HepG2 (cell line): Measurements from ENCODE around the gene PIGX. TPM values are rescaled to one million over a fixed set of nuclear protein-coding genes. Genes with fewer than 3 reads are reported as not detected.

Experiments
- ATAC-seq: fragments of 200-7000 bp; cut with Tn5 transposase; 3 replicates; pipeline ENCODE4 v1.9.1; 2020; ENCODE audit warnings: mild to moderate bottlenecking, moderate library complexity
- BruUV-seq: library from RNA; stranded (reverse); fragments of 400-500 nt; replicated peaks from 2 replicates; lab custom pipeline; 2021; lab: Mats Ljungman, UMichigan
- CTCF ChIA-PET: fragments of 300-600 bp; formaldehyde crosslinking; extraction: SDS; loops from one replicate; lab custom pipeline; 2021; ENCODE audit warnings: low total read pairs, inconsistent platforms, low intra/inter-chr PET ratio; lab: Yijun Ruan, JAX
- POLR2A ChIA-PET: fragments of 350-600 bp; sonication (Branson Sonifier 250); formaldehyde crosslinking; loops from one replicate; lab custom pipeline; 2020; ENCODE audit warnings: antibody characterized with exemption, inconsistent platforms; lab: Yijun Ruan, JAX
- DNase-seq: peaks from one replicate; pipeline ENCODE4 v3.0.0-alpha.2; 2015; ENCODE audit warnings: low spot score
- FAIRE-seq: peaks from 3 replicates; lab custom pipeline; 2011; peaks lifted over from hg19 to GRCh38; lab: Jason Lieb, UNC
- H2AFZ ChIP-seq: one replicate; pipeline ENCODE4 v1.6.1; 2011; ENCODE audit warnings: low read length, inconsistent platforms
- H3K27ac ChIP-seq: fragments of 300-600 bp; 3 replicates; pipeline ENCODE4 v1.8.0; 2011; ENCODE audit warnings: mixed run types, mild to moderate bottlenecking, mixed read lengths, low read length, inconsistent platforms; ENCODE audit not compliant: insufficient read depth; ENCODE audit errors: extremely low read length
- H3K27me3 ChIP-seq, 2 experiments: fragments of 200-600 bp in 1 of 2; 2 replicates in 1 of 2; 3 replicates in 1 of 2; pipeline versions ENCODE4 v1.6.0 to v1.8.0; 2011; ENCODE audit warnings: low read length in 2 of 2, mild to moderate bottlenecking in 2 of 2, moderate library complexity in 2 of 2, inconsistent platforms in 1 of 2; ENCODE audit not compliant: insufficient read depth in 2 of 2, control insufficient read depth in 1 of 2
- H3K36me3 ChIP-seq, 2 experiments: fragments of 200-600 bp in 1 of 2; replicated peaks in 1 of 2; 2 replicates in 1 of 2; 3 replicates in 1 of 2; pipeline versions ENCODE4 v1.5.1 to v1.8.0; 2011; ENCODE audit warnings: low read length in 2 of 2, inconsistent platforms in 1 of 2; ENCODE audit not compliant: insufficient read depth in 2 of 2, control insufficient read depth in 1 of 2
- H3K4me1 ChIP-seq: 2 replicates; pipeline ENCODE4 v1.5.1; 2012; ENCODE audit warnings: low read length, inconsistent platforms; ENCODE audit not compliant: insufficient read depth
- H3K4me2 ChIP-seq: 2 replicates; pipeline ENCODE4 v1.6.0; 2011; ENCODE audit warnings: low read depth, low read length, inconsistent platforms
- H3K4me3 ChIP-seq, 3 experiments: fragments of 200-600 bp in 1 of 3; sonication (generic), shearing (Covaris generic) in 1 of 3; replicated peaks in 1 of 3; 2 replicates each; pipeline ENCODE4 v1.5.1; 2011 to 2016; ENCODE audit warnings: low read length in 3 of 3, inconsistent platforms in 2 of 3, low read depth in 2 of 3, mild to moderate bottlenecking in 2 of 3, control low read depth in 1 of 3, mixed read lengths in 1 of 3; ENCODE audit not compliant: insufficient read depth in 1 of 3
- H3K79me2 ChIP-seq: one replicate; pipeline ENCODE4 v1.6.1; 2011; ENCODE audit warnings: low read length, inconsistent platforms; ENCODE audit not compliant: insufficient read depth
- H3K9ac ChIP-seq: 2 replicates; pipeline ENCODE4 v1.6.0; 2011; ENCODE audit warnings: mild to moderate bottlenecking, low read depth, low read length, inconsistent platforms; ENCODE audit not compliant: insufficient read depth
- H3K9me3 ChIP-seq: 2 replicates; pipeline ENCODE4 v1.5.1; 2012; ENCODE audit warnings: mild to moderate bottlenecking, low read length
- H4K20me1 ChIP-seq: 2 replicates; pipeline ENCODE4 v1.6.0; 2011; ENCODE audit warnings: inconsistent platforms, mild to moderate bottlenecking, low read length, moderate library complexity; ENCODE audit not compliant: insufficient read depth
- HHEX ChIP-seq: IDR thresholded peaks from 2 replicates; pipeline ENCODE4 v1.6.1; 2016; ENCODE audit warnings: control low read depth
- HMG20A ChIP-seq: IDR thresholded peaks from 2 replicates; pipeline ENCODE4 v1.6.1; 2016; ENCODE audit warnings: borderline replicate concordance
- SP5 ChIP-seq: IDR thresholded peaks from 2 replicates; pipeline ENCODE4 v1.6.1; 2016; ENCODE audit warnings: low read depth, borderline replicate concordance
- THRA ChIP-seq: sonication (generic); formaldehyde crosslinking; IDR thresholded peaks from 2 replicates; pipeline ENCODE4 v1.4.0; 2020; ENCODE audit warnings: missing genetic modification reagents, borderline replicate concordance
- ZBTB8A ChIP-seq: sonication (generic); formaldehyde crosslinking; IDR thresholded peaks from 2 replicates; pipeline ENCODE4 v1.4.0; 2020; ENCODE audit warnings: mild to moderate bottlenecking, low read depth, missing genetic modification reagents, borderline replicate concordance
- ZNF350 ChIP-seq: sonication (generic); formaldehyde crosslinking; IDR thresholded peaks from 2 replicates; pipeline ENCODE4 v1.4.0; 2020; ENCODE audit warnings: mild to moderate bottlenecking, low read depth, missing genetic modification reagents, borderline replicate concordance
- ZNF362 ChIP-seq: sonication (generic); formaldehyde crosslinking; IDR thresholded peaks from 2 replicates; pipeline ENCODE4 v1.4.0; 2020; ENCODE audit warnings: missing genetic modification reagents, mild to moderate bottlenecking, borderline replicate concordance
- ZNF766 ChIP-seq: sonication (generic); formaldehyde crosslinking; IDR thresholded peaks from 2 replicates; pipeline ENCODE4 v1.5.0; 2020; ENCODE audit warnings: missing genetic modification reagents, borderline replicate concordance
- WGBS: methylation state at CpG from one replicate; pipeline ENCODE4 v1.1.6; 2017; ENCODE audit warnings: low lambda C conversion rate; 5-methylcytosine and 5-hydroxymethylcytosine counted together
- in situ Hi-C: cut with HindIII; loops from 2 replicates; pipeline ENCODE4 v1.10.0; 2017; ENCODE audit warnings: low pct_unique_long_range_greater_than_20kb; ENCODE audit not compliant: extremely low pct_ligation_motif_present
- intact Hi-C: fragments of 100-400 bp; cut with micrococcal nuclease; formaldehyde crosslinking; loops from one replicate; pipeline ENCODE4 v1.10.0; 2022; ENCODE audit not compliant: unreplicated experiment
- polyA plus RNA-seq, 8 experiments: library from polyadenylated mRNA; depleted of rRNA in 3 of 8; stranded (reverse) in 7 of 8; unstranded in 1 of 8; fragments of >200 nt; fragmentation: Illumina TruSeq in 4 of 8; extraction: Trizol in 4 of 8; gene quantifications; 2 replicates each; pipeline versions ENCODE4 v1.2.1 to v1.2.3, GENCODE V29; 2011 to 2016; ENCODE audit warnings: low read depth in 4 of 8, missing spikeins in 1 of 8, mixed read lengths in 1 of 8; ENCODE audit not compliant: insufficient read depth in 1 of 8
- total RNA-seq, 5 experiments: library from RNA; depleted of rRNA; stranded (reverse); fragments of >200 nt; fragmentation: Illumina TruSeq; extraction: Trizol; gene quantifications; 2 replicates each; pipeline ENCODE4 v1.2.3, GENCODE V29; 2016; ENCODE audit warnings: low read depth in 1 of 5

Gene PIGX
- total and polyA plus RNA-seq, 2 of the 13 experiments (the other 11 are each of a cell fraction or from before 2014, with no cell fraction given): 13.2 to 21.3 TPM

DNA sequence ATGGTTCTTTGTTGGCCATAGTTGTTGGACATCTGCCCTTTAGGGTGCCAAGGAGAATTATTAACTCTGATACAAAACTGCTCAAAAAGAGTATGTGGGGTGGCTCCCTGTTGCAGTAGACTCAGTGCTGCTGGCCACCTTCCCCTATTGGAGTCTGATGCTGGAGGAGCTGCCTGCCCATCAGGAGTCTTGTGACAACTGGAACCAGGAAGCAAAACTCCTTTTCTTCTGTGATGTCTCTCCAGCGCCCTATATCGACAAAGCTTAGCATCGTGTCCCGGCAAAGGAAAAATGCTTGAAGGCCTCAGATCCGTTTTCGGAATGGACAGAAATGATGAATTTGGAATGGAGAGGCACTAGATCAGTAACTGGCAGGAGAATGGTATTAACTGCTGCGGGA lies 51.0 kb downstream of the PIGX start:
- intact Hi-C loops (no loop called here), in situ Hi-C loops (no loop called here)
- POLR2A ChIA-PET: no interaction called here
- Histone ChIP-seq H3K27me3 (no peaks in the 10 kb centered on the region), H3K9me3 (no peaks in the 10 kb centered on the region), H3K4me2 (no peak overlapping the region), H3K4me1 (peaks cover 10% of the 10 kb centered on the region), H2AFZ (no peak overlapping the region), H3K36me3 (peaks cover 0 to 4% of the 10 kb centered on the region in 2 experiments; a peak in 2 of 5 replicates), H3K27ac (no peak overlapping the region), H3K79me2 (peaks cover 64% of the 10 kb centered on the region), H3K9ac (no peak overlapping the region), H3K4me3 (no peak overlapping the region), H4K20me1 (peaks cover 2% of the 10 kb centered on the region; the same call in 1 of the 2 replicates)
- BruUV-seq: no TSS peak
- TF ChIP-seq HMG20A (no peak), SP5 (CRISPR knock-in tag) (no peak), HHEX (CRISPR knock-in tag) (no peak), THRA (CRISPR knock-in tag) (no peak), ZBTB8A (CRISPR knock-in tag) (no peak), ZNF766 (no peak), ZNF362 (CRISPR knock-in tag) (no peak), ZNF350 (no peak)
- WGBS: 83% methylated on average over 7 of the region's 7 CpGs
- no peak for DNase-seq
- CTCF ChIA-PET: no interaction called here
- FAIRE-seq: no peak
- ATAC-seq: no peak
